AG10803 (cell line): ENCODE measurements around the gene STAB1.

Experiments used
- DNase-seq: peaks from one replicate; pipeline ENCODE4 v3.0.0; 2010; ENCODE audit warnings: low read depth
- H3K4me3 ChIP-seq: 2 replicates; pipeline ENCODE4 v1.5.1; 2011; ENCODE audit warnings: mild to moderate bottlenecking, low read length, control low read depth
- TF ChIP-seq, protein P1 (sequence below): conservative IDR thresholded peaks from 2 replicates; pipeline ENCODE4 v1.5.1; 2011; ENCODE audit warnings: mild to moderate bottlenecking, low read length, control low read depth, inconsistent platforms

The STAB1 gene

DNA sequence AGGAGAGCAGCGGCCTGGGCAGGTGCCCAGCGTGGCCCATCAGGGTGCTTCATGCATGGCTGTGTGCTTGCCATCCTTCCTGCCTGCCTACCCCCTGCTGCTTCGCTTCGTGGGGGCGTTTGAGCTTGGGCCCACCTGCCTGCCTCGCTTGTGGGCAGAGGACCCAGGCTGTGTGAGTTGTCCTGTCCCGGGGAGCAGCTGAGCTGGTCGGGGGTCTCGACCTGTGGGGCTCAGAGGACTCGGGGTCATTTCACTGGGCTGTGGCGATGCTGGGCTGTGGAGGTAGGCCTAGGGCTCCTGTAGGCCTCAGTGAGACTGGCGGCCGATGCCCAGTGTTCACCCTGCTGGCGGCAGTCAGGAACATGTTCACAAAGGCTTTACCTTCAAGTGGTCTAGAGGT is 12.1 kb upstream of the STAB1 start:
- DNase-seq: no peak
- TF ChIP-seq, protein P1, sequence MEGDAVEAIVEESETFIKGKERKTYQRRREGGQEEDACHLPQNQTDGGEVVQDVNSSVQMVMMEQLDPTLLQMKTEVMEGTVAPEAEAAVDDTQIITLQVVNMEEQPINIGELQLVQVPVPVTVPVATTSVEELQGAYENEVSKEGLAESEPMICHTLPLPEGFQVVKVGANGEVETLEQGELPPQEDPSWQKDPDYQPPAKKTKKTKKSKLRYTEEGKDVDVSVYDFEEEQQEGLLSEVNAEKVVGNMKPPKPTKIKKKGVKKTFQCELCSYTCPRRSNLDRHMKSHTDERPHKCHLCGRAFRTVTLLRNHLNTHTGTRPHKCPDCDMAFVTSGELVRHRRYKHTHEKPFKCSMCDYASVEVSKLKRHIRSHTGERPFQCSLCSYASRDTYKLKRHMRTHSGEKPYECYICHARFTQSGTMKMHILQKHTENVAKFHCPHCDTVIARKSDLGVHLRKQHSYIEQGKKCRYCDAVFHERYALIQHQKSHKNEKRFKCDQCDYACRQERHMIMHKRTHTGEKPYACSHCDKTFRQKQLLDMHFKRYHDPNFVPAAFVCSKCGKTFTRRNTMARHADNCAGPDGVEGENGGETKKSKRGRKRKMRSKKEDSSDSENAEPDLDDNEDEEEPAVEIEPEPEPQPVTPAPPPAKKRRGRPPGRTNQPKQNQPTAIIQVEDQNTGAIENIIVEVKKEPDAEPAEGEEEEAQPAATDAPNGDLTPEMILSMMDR: no peak

DNA sequence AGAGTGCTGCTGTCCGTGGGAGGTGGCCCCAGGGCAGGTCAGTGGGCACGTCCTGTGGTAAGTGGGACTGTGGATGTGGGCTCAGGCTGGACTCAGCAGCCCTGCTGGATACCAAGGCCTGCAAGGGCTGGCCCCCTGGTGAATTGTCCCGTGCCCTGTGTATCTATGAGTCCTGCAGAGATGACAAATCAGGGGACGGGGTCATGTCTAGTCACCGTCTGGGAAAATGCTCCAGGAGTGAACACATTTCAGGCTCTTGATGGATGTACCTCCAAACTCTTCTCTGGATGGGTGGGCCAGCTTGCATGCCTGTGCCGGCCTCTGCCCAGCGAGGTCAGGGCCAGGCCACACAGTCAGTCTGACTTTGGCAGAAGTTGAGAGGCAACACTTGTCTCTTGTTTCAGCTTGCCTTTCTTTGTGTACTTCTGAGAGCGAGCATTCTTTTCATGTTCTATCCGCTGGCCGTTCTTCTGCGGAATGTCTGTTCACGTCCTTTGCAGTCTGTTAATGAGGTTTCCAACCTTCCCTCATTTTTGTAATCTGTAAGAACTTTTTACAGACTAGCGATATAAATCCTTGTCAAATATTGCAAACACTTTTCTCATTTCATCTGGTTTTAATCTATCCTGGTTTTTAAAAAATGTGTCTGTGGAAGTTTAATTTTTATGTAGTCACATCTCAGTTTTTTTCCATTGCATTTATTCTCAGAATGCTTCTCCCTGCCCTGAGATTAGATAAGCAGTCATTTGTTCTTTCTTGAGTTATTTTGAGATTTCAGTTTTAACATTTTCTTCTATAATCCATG is 11.4 kb upstream of the STAB1 start:
- no peak overlapping the region for H3K4me3 ChIP-seq
- peak; percentile 96 for DNase-seq
- TF ChIP-seq, protein P1: no peak

More for the DNA sequence above, 12.1 kb upstream of the STAB1 start:
- H3K4me3 ChIP-seq: no peak overlapping the region

DNA sequence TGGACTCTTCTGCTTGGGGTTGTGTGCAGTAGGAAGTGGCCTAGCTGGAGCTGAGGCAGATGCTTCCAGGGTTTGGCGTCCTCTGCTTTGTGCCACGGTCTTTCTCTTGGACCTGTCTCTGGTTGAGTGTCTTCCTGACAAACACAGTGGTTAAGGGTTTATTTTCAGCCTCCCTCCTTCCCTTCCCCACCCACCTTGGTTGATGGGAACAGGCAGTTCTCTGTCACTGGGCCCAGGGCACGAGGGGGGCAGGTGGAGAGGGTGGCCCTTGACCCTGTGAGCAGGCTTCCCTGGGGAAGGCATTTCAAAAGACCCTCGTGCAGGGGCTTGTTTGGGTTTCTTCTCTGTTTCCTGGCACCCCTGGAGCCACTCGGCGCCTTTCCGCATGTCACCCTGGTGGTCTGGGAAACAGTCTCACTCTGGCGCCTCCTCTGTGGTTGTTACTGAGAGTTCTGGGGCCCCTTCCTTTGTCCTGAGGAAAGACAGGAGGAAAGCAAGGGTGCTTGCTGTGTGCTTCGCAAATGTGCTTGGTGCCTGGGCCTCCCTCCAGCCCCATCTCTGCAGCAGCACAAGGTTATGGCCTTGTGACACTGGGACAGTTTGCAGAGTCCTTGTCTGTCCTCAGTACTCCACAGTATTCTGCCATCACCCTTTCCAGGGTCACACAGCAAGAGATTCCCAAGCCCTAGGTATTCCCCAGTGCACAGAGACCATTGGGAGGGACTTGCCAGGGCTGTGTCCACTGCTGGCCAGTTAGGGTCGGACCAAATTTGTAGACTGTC is 10.3 kb upstream of the STAB1 start:
- no peak for DNase-seq
- no peak overlapping the region for H3K4me3 ChIP-seq
- TF ChIP-seq, protein P1: no peak

DNA sequence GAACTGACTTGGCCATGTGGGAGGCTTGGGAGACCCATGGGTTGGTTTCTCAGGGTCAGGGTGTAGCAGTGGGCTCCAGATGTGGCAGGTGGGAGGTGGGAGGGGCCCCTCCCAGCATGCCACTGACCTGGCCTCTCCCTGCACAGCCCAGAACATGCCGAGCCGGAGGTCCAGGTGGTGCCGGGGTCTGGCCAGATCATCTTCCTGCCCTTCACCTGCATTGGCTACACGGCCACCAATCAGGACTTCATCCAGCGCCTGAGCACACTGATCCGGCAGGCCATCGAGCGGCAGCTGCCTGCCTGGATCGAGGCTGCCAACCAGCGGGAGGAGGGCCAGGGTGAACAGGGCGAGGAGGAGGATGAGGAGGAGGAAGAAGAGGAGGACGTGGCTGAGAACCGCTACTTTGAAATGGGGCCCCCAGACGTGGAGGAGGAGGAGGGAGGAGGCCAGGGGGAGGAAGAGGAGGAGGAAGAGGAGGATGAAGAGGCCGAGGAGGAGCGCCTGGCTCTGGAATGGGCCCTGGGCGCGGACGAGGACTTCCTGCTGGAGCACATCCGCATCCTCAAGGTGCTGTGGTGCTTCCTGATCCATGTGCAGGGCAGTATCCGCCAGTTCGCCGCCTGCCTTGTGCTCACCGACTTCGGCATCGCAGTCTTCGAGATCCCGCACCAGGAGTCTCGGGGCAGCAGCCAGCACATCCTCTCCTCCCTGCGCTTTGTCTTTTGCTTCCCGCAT is 7.9 kb upstream of the STAB1 start:
- DNase-seq: no peak
- TF ChIP-seq, protein P1: no peak
- no peak overlapping the region for H3K4me3 ChIP-seq

DNA sequence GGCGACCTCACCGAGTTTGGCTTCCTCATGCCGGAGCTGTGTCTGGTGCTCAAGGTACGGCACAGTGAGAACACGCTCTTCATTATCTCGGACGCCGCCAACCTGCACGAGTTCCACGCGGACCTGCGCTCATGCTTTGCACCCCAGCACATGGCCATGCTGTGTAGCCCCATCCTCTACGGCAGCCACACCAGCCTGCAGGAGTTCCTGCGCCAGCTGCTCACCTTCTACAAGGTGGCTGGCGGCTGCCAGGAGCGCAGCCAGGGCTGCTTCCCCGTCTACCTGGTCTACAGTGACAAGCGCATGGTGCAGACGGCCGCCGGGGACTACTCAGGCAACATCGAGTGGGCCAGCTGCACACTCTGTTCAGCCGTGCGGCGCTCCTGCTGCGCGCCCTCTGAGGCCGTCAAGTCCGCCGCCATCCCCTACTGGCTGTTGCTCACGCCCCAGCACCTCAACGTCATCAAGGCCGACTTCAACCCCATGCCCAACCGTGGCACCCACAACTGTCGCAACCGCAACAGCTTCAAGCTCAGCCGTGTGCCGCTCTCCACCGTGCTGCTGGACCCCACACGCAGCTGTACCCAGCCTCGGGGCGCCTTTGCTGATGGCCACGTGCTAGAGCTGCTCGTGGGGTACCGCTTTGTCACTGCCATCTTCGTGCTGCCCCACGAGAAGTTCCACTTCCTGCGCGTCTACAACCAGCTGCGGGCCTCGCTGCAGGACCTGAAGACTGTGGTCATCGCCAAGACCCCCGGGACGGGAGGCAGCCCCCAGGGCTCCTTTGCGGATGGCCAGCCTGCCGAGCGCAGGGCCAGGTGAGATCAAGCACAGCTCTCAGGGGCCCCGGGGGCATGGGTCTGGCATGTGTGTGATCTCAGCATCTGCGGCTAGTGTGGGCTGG is 7.1 kb upstream of the STAB1 start:
- no peak for DNase-seq
- TF ChIP-seq, protein P1: no peak
- no peak overlapping the region for H3K4me3 ChIP-seq

DNA sequence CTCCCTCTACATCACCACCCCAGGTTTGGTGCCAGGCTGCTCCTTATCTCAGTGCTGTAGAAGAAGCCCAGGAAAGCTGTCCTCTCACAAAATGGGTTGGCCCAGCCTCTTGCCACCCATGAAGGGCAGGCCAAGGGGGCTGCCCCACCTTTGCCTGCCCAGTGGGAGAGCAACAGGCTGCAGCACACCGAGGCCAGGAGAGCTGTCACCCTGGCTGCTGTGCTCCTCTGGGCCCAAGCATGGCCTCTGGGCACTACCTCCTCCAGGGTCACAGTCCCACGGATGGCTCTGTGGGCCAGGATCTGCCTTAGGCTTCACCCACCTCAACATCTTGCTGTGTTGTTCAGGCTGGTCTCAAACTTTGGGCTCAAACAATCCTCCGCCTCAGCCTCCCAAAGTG is 6.4 kb upstream of the STAB1 start:
- TF ChIP-seq, protein P1: no peak
- DNase-seq: no peak
- no peak overlapping the region for H3K4me3 ChIP-seq
